Measurements from ENCODE around the gene ZNF850.

DNA sequence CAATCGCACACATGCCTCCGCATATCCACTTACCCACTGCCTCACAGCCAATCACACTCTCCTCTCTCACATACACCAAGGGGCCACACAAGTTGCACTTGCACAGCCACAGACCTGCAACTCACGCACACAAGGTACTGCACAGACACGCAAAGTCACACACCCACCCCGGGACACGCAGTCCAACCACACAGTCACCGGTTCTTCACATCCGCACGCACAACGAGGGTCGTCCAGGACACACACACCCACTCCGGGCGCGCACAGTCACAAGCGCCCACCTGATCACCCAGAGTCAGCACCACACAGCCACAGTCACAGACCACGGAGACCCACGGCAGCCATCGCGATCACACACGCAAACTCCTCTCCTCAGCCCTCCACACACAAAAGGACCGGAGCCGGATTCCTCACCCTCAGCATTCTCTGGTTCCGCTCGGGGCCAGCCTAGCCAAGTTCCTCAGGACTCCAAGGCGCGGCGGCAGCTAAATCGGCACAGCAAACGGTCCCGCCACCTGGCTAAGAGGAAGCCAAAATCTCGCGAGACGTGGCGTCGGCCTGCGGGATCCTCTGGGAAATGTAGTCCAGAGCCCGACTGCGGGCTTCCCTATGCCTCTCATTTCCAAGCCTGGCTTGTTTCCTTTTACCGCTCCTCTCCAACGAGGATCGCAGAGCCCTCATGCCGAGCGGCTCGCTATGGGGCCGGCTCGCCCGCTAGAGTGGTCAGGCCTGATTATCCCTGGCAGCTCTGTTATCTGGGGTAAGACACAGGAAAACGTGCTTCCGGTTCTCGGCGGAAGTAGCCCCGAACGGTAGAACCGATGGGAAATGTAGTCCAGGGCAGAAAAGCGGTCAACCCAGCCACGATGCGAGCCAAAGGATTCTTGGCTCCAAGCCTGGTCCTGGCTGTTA, at the start of gene ZNF850:
- TF ChIP-seq POLR2A (IDR thresholded peaks at IDR 0.05): no peak
- TF ChIP-seq, protein P1, sequence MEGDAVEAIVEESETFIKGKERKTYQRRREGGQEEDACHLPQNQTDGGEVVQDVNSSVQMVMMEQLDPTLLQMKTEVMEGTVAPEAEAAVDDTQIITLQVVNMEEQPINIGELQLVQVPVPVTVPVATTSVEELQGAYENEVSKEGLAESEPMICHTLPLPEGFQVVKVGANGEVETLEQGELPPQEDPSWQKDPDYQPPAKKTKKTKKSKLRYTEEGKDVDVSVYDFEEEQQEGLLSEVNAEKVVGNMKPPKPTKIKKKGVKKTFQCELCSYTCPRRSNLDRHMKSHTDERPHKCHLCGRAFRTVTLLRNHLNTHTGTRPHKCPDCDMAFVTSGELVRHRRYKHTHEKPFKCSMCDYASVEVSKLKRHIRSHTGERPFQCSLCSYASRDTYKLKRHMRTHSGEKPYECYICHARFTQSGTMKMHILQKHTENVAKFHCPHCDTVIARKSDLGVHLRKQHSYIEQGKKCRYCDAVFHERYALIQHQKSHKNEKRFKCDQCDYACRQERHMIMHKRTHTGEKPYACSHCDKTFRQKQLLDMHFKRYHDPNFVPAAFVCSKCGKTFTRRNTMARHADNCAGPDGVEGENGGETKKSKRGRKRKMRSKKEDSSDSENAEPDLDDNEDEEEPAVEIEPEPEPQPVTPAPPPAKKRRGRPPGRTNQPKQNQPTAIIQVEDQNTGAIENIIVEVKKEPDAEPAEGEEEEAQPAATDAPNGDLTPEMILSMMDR (IDR thresholded peaks at IDR 0.05): no peak
